CD4-positive, alpha-beta T cell (primary cell): ENCODE results near the gene TIE1. TPM values are rescaled to one million over a fixed set of nuclear protein-coding genes. Genes with fewer than 3 reads are reported as not detected.

Experiments
- ATAC-seq: fragments of 200-7000 bp; cut with Tn5 transposase; one replicate; pipeline ENCODE4 v1.10.0; 2022; ENCODE audit warnings: mild to moderate bottlenecking; ENCODE audit not compliant: poor library complexity
- CTCF ChIA-PET: fragments of 350-600 bp; sonication (Branson Sonifier 250); formaldehyde crosslinking; loops from one replicate; lab custom pipeline; 2021; ENCODE audit warnings: antibody characterized with exemption, inconsistent platforms; lab: Charles Lee
- POLR2A ChIA-PET: fragments of 350-600 bp; sonication (Branson Sonifier 250); formaldehyde crosslinking; loops from one replicate; lab custom pipeline; 2021; ENCODE audit warnings: antibody characterized with exemption, inconsistent platforms; lab: Charles Lee
- DNase-seq, 14 experiments: peaks; one replicate each; pipeline ENCODE4 v3.0.0-alpha.2; 2013 to 2020; ENCODE audit warnings: mixed read lengths in 2 of 14
- H3K27ac ChIP-seq, 2 donors: one replicate each; pipeline versions ENCODE4 v1.5.1 to v1.7.0; 2013; ENCODE audit warnings: low read length in 2 of 2, low read depth in 1 of 2, mild to moderate bottlenecking in 1 of 2
- H3K27me3 ChIP-seq, 2 experiments: 1 replicate in 1 of 2; 2 replicates in 1 of 2; pipeline versions ENCODE4 v1.6.1 to v1.7.0; 2013; ENCODE audit warnings: low read length in 2 of 2, control low read depth in 1 of 2, mild to moderate bottlenecking in 1 of 2, moderate library complexity in 1 of 2; ENCODE audit not compliant: insufficient read depth in 2 of 2, control insufficient read depth in 1 of 2
- H3K36me3 ChIP-seq: one replicate; pipeline ENCODE4 v1.6.1; 2013; ENCODE audit warnings: low read length, control low read depth; ENCODE audit not compliant: insufficient read depth
- H3K4me1 ChIP-seq: one replicate; pipeline ENCODE4 v1.6.1; 2013; ENCODE audit warnings: low read length, control low read depth; ENCODE audit not compliant: insufficient read depth
- H3K4me3 ChIP-seq: one replicate; pipeline ENCODE4 v1.5.1; 2013; ENCODE audit warnings: mild to moderate bottlenecking, low read length, moderate library complexity
- H3K9me3 ChIP-seq, 2 experiments: 1 replicate in 1 of 2; 2 replicates in 1 of 2; pipeline versions ENCODE4 v1.6.1 to v1.7.0; 2013; ENCODE audit warnings: low read length in 2 of 2, mild to moderate bottlenecking in 2 of 2, control low read depth in 1 of 2, moderate library complexity in 1 of 2; ENCODE audit not compliant: control insufficient read depth in 1 of 2, insufficient read depth in 1 of 2
- H3K27ac Mint-ChIP-seq: one replicate; pipeline ENCODE4 v1.8.0; 2020; ENCODE audit warnings: mixed read lengths
- H3K27me3 Mint-ChIP-seq: one replicate; pipeline ENCODE4 v1.8.0; 2021; ENCODE audit warnings: mixed read lengths
- H3K36me3 Mint-ChIP-seq: one replicate; pipeline ENCODE4 v1.8.0; 2021; ENCODE audit warnings: low read depth, mixed read lengths
- H3K4me1 Mint-ChIP-seq: one replicate; pipeline ENCODE4 v1.8.0; 2021; ENCODE audit warnings: low read depth, mixed read lengths
- H3K4me3 Mint-ChIP-seq: one replicate; pipeline ENCODE4 v1.8.0; 2020; ENCODE audit warnings: mild to moderate bottlenecking, mixed read lengths
- H3K9me3 Mint-ChIP-seq: one replicate; pipeline ENCODE4 v1.8.0; 2020; ENCODE audit warnings: mixed read lengths
- CTCF ChIP-seq: fragments of 200-600 bp; IDR thresholded peaks from one replicate; pipeline ENCODE4 v1.8.0; 2022; ENCODE audit warnings: antibody characterized with exemption, mild to moderate bottlenecking
- intact Hi-C, 2 experiments: fragments of 100-400 bp; cut with DNase I in 1 of 2; cut with micrococcal nuclease in 1 of 2; formaldehyde crosslinking; loops; one replicate each; pipeline versions ENCODE4 v1.15.1 to v1.9.0; 2023 to 2025; cut with DNase I, micrococcal nuclease
- total RNA-seq, 174 experiments: library from RNA in 2 of 174; stranded (reverse) in 2 of 174; gene quantifications; one replicate each; pipeline ENCODE4 v1.2.3 and lab custom pipeline; 2021 to 2026

Gene TIE1
- total RNA-seq, 2 experiments from 2014 or later = not detected

- Histone ChIP-seq H3K4me1 (no peaks in the 10 kb centered on the region), H3K27ac (no peak overlapping the region), H3K4me3 (no peak overlapping the region), H3K36me3 (no peaks in the 10 kb centered on the region), H3K9me3 (no peaks in the 10 kb centered on the region), H3K27me3 (no peaks in the 10 kb centered on the region)
- DNase-seq (no peak), ATAC-seq (no peak)
- Mint-ChIP-seq H3K36me3 (no peaks in the 10 kb centered on the region), H3K4me1 (no peaks in the 10 kb centered on the region), H3K4me3 (no peak overlapping the region), H3K27me3 (no peaks in the 10 kb centered on the region), H3K9me3 (no peaks in the 10 kb centered on the region), H3K27ac (no peak overlapping the region)
- no peak for TF ChIP-seq CTCF
- POLR2A ChIA-PET = no interaction called here
- CTCF ChIA-PET = no interaction called here
- intact Hi-C loops = no loop called here
These were observed 13.5 kb downstream of the TIE1 start for GRCh38 chr1:43314233-43314632.

GRCh38 chr1:43315481-43315880 lies 14.7 kb downstream of the TIE1 start:
- H3K4me1 Mint-ChIP-seq = no peaks in the 10 kb centered on the region
- ChIA-PET POLR2A (no interaction called here), CTCF (no interaction called here)
- DNase-seq (no peak), ATAC-seq (no peak)
- H3K27me3 Mint-ChIP-seq = no peaks in the 10 kb centered on the region
- no peaks in the 10 kb centered on the region for H3K36me3 Mint-ChIP-seq
- no peaks in the 10 kb centered on the region for H3K9me3 Mint-ChIP-seq
- H3K27ac Mint-ChIP-seq = no peak overlapping the region
- H3K4me3 ChIP-seq = no peak overlapping the region
- H3K27ac ChIP-seq = no peak overlapping the region
- no peaks in the 10 kb centered on the region for H3K27me3 ChIP-seq
- H3K4me3 Mint-ChIP-seq = no peak overlapping the region
- intact Hi-C loops = no loop called here
- no peaks in the 10 kb centered on the region for H3K36me3 ChIP-seq
- no peaks in the 10 kb centered on the region for H3K9me3 ChIP-seq
- no peaks in the 10 kb centered on the region for H3K4me1 ChIP-seq
- TF ChIP-seq CTCF = no peak

GRCh38 chr1:43315963-43316737 lies 15.4 kb downstream of the TIE1 start:
- Mint-ChIP-seq H3K4me3 (no peak overlapping the region), H3K27me3 (no peaks in the 10 kb centered on the region), H3K36me3 (no peaks in the 10 kb centered on the region), H3K27ac (no peak overlapping the region), H3K4me1 (no peaks in the 10 kb centered on the region), H3K9me3 (no peaks in the 10 kb centered on the region)
- Histone ChIP-seq H3K27me3 (no peaks in the 10 kb centered on the region), H3K9me3 (no peaks in the 10 kb centered on the region), H3K36me3 (no peaks in the 10 kb centered on the region), H3K4me1 (no peaks in the 10 kb centered on the region), H3K27ac (no peak overlapping the region), H3K4me3 (no peak overlapping the region)
- ATAC-seq = no peak
- TF ChIP-seq CTCF = no peak
- intact Hi-C loops = no loop called here
- CTCF ChIA-PET = no interaction called here
- DNase-seq = no peak
- POLR2A ChIA-PET = no interaction called here
